CD4-positive, alpha-beta T cell treated with Interferon gamma for 1 hour (primary cell): ENCODE results near the gene PPP1CB.

ENCODE experiments used
- DNase-seq: peaks from one replicate; pipeline ENCODE4 v3.0.0-alpha.2; 2020

PPP1CB gene

DNA sequence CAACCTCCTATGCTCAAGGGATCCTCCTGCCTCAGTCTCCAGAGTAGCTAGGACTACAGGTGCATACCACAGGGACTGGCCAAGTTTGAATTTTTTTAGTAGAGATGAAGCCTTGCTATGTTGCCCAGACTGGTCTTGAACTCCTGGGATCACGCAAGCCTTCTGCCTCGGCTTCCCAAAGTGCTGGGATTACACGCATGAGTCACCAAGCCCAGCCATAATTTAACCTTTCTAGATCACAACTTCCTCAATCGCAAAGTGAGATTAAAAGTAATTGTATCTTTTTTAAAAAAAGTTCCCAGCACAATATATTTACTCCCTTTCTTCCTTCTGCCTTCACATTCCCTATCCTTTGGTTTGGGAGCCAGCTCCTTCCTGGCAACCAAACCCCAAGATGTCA lies 5.8 kb upstream of the PPP1CB start:
- no peak for DNase-seq

DNA sequence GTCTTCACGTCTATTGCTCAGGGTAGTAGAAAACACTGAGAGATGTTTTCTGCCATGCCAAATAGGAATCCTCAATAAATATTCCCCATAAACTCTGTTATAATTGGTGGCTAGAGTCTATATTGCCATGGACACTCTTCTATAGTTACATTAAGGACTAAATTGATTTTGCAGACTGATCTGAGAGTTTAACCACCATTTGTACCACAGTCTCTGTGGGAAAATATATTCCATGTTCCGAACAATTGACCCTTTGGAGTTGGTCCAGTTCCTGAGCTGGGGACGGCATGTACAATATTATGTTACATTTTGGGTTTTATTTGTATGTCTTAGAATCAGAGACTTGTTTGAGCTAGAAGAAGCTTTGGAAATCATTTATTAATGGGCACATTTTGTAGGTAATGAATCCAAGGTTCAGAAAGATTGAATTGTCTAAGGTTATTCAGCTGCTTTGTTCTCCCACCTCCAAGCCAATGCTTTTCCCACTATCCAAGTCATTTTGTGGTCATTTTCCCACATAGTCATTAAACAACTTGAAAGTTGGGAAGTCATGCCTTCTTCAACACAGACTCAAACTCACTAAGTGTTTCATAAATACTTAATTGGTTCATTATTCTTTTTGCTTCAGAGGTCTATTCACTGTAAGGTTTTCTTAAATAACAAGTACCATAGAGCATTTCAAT lies 5.1 kb upstream of the PPP1CB start:
- no peak for DNase-seq

GRCh38 chr2:28747714-28748113 lies 3.9 kb upstream of the PPP1CB start:
- no peak for DNase-seq

- no peak for DNase-seq
Observed at GRCh38 chr2:28748176-28748575, 3.5 kb upstream of the PPP1CB start.

GRCh38 chr2:28748941-28749340 lies 2.7 kb upstream of the PPP1CB start:
- DNase-seq = no peak

DNA sequence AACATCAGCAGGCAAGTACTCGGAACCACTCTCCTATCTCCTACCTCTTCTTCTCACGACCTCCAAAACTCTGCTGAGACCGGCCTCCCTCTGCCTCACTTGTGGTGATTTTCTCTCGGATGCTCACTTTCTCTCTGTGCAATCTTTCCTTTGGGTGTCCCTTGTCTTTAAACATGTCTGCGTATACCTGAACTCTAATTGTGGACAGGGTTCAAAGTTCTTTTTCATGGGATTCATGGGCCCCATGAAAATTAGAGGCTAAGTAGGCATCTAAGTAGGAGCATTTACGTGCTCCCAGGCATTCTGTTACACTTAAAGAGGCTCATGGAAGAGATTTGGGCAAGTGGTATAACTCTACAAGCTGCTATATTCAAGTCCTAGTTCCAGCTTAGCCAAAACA lies 2.1 kb upstream of the PPP1CB start:
- no peak for DNase-seq

DNA sequence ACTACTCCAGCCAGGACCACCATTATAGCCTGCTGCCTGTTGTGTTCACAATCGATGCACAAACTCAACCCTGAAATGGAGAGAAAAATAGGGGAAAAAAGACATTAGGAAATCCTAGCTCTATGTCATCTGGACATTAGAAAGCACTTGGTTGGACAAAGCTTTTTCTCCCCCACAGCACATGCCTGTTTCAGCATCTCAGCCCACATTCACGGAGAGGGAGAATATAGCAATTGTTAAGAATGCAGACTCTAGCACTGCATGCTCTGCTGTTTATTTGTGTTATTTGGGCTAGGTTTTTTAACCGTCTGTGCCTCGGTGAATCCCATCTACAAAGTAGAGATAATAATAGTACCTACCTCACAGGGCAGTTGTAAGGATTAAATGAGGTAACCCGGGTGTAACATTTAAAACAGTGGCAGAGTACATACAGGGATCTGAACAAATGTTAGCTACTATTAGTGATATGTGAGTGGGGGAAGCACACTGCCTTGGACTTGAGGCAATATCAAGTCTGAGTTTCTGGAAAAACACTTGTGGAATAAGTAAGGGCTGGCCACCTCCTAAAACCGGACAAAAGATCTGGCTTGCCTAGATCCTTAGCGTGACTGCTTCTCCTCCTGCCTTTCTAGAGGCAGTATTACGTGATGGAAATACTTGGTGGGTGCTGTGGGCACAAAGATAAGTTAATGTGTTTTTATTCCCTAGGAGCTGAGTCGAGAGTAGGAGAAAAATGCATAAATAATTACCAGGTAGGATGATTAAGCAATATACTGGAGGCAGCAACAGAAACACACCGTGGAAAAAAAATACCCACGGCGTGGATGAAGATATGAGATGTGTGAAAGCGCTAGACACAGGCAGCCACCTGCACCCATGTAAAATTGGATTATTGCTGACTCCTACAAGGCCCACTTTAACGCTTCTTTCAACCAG lies 1.0 kb upstream of the PPP1CB start:
- DNase-seq = no peak

DNA sequence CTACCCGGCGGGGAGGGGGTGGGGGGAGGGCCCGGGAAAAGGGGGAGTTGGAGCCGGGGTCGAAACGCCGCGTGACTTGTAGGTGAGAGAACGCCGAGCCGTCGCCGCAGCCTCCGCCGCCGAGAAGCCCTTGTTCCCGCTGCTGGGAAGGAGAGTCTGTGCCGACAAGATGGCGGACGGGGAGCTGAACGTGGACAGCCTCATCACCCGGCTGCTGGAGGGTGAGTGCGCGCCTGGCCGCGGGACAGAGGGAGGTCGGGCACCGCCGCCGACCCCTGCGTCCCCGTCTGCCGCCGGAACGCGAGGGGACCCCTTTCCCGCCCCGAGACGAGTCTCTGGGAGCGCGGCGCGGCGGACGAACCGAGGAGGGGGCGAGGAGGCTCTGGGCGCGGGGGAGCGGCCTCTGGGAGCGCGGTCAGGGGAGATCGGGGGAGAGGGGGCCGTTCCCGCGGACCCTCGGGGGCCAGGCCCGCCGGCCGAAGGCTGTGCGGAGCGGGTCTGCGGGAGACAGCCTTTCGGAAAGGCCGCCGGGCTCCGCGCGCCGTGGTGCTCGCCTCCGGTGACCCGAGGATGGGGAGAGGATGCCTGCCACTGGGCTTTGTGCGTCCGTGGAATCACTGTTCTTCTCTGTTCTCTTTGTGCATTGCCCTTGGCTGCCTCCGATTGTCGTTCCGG lies 463 bp downstream of the PPP1CB start:
- DNase-seq = peak; percentile 7

- no peak for DNase-seq
Observed at GRCh38 chr2:28752631-28753376, 1.2 kb downstream of the PPP1CB start.

- DNase-seq = no peak
Observed at GRCh38 chr2:28754321-28754720, 2.7 kb downstream of the PPP1CB start.

DNA sequence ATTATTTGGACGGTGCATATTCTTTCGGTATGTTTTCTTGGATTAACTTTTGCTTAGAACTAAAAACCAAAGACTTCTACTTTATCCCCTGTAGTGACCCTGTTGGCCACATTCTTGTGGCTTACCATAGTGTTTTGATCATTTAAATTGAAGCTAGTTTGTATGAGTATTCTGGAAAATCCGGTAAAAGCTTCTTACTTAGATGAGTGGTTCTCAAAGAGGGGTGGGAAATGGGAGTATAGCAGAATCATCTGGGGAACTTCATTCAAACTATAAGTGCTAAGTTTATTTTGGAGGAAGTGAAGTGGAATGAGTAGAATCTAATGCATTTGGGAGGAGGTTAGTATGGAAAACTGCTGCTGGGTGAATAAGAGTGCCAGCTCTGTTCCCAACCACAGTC lies 3.8 kb downstream of the PPP1CB start:
- no peak for DNase-seq

DNA sequence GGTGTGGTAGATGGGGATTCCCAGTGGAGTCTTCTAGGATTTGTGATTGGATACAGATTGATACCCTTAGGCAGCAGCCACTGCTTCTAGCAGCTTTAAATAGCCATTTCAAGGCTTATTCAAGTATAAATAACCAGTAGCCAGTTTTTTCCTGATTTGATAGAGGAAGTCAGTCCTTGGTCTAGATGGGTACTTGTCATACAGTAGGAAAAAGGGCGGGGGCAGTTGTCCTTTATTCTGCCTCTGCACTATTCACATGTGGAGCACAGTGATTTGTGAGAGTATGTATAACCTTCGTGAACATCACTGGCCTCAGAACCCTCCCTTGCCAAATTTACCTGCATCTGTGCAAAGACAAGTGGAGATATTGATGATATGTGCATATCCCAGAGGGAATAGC lies 6.8 kb downstream of the PPP1CB start:
- no peak for DNase-seq

GRCh38 chr2:28761420-28761819 lies 9.8 kb downstream of the PPP1CB start:
- DNase-seq = no peak

DNA sequence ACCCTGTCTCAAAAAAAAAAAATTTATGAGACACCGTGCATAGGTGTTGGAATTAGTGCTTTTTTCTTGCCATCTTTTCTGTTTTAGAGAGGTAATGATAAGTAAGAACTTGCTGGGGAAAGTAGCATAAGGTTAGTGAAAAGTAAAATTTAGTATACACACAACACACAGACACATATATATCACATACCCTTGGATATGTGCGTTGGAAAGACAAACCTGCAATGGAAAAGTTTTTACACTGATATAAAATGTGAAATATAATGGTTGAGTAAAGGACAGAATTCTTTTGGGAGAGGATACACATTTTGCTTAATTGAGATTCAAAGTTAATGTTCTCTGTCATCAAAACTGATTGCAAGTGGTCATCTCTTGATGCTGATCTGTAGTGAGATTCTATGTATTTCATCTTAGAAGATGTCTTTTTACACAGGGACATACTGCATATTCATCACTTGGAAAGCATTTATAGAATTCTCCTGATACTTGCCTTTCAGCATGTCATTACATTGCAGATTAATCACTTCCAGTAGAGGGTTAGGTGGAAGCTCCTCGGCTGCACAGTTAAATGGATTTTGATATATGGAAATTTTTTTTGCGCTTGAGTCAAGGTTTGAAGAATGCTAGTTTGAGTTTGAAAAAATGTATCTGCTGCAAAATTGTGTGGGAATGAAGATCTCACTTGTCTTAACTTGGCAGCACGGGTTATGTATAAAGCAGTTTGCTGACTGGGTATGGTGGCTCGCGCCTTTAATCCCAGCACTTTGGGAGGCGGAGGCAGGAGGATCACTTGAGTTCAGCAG lies 13.5 kb downstream of the PPP1CB start:
- no peak for DNase-seq

GRCh38 chr2:28766070-28766469 lies 14.4 kb downstream of the PPP1CB start:
- DNase-seq = no peak

- no peak for DNase-seq
Observed at GRCh38 chr2:28767337-28767736, 15.7 kb downstream of the PPP1CB start.

GRCh38 chr2:28768422-28768821 lies 16.8 kb downstream of the PPP1CB start:
- no peak for DNase-seq

GRCh38 chr2:28768952-28769351 lies 17.3 kb downstream of the PPP1CB start:
- DNase-seq = no peak

- DNase-seq = no peak
Observed at GRCh38 chr2:28772351-28772750, 20.7 kb downstream of the PPP1CB start.

DNA sequence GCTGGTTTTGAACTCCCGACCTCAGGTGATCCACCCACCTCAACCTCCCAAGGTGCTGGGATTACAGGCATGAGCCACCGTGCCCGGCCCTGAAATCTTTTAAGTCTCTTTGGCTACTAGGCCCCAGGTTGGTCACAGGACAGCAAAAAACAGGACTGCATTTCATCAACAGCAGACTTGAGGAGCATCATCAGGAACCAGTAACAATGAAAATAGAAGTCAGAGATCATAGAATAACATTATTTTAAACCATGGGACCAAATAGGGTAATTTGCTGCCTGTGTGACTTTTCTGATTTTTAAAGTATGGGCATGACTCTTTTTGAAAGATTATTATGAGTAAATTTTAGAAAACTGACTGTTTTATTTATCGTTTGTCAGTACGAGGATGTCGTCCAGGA lies 24.8 kb downstream of the PPP1CB start:
- DNase-seq = no peak

- no peak for DNase-seq
Observed at GRCh38 chr2:28778392-28778791, 26.8 kb downstream of the PPP1CB start.

DNA sequence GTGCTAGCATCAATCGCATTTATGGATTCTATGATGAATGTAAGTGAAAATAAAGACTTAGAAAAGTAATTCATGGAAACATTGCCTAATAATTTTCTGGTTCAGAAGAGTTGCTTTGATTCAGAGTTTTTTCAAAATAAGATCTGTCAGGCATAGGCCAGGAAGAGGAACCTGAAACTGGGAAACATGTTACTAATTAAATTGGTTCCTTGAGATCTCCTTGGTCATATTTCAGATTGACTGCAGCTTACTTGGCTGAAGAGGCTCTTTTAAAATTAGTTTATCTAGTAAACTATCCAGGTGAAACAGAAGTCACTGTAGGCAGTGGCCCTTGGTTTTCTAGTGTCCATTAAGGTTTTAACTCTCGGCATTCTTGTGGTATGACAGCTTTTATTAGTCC lies 27.4 kb downstream of the PPP1CB start:
- no peak for DNase-seq
